Loucy (cell line): ENCODE data around the gene NMT2.
A peak's percentile ranks its signal among the peaks of the same experiment; 100 is the strongest.

Experiments
- H2AFZ ChIP-seq: fragments of 200-600 bp; sonication (generic); 2 replicates; pipeline ENCODE4 v1.6.0; 2016; ENCODE audit warnings: antibody characterized with exemption, mild to moderate bottlenecking, low read length, moderate library complexity
- H3F3A ChIP-seq: fragments of 200-600 bp; 2 replicates; pipeline ENCODE4 v1.6.0; 2016; ENCODE audit warnings: antibody characterized with exemption, low read depth, mild to moderate bottlenecking
- H3K27me3 ChIP-seq: fragments of 200-600 bp; sonication (generic); 2 replicates; pipeline ENCODE4 v1.6.1; 2014; ENCODE audit warnings: low read length, mild to moderate bottlenecking; ENCODE audit not compliant: insufficient read depth, poor library complexity, severe bottlenecking
- H3K36me3 ChIP-seq: fragments of 200-600 bp; sonication (generic); 2 replicates; pipeline ENCODE4 v1.6.1; 2016; ENCODE audit warnings: low read length; ENCODE audit not compliant: insufficient read depth
- H3K4me1 ChIP-seq: fragments of 200-600 bp; sonication (generic); 2 replicates; pipeline ENCODE4 v1.5.1; 2014; ENCODE audit warnings: low read length, mild to moderate bottlenecking; ENCODE audit not compliant: insufficient read depth, poor library complexity, severe bottlenecking
- H3K4me2 ChIP-seq: fragments of 200-600 bp; sonication (generic); 2 replicates; pipeline ENCODE4 v1.6.0; 2014; ENCODE audit warnings: antibody characterized with exemption, low read length, low read depth, mild to moderate bottlenecking; ENCODE audit not compliant: poor library complexity, severe bottlenecking
- H3K4me3 ChIP-seq: fragments of 200-600 bp; sonication (generic); 2 replicates; pipeline ENCODE4 v1.5.1; 2014; ENCODE audit warnings: low read length, mild to moderate bottlenecking, mixed read lengths; ENCODE audit not compliant: poor library complexity, severe bottlenecking
- H3K79me2 ChIP-seq: fragments of 200-600 bp; sonication (generic); 2 replicates; pipeline ENCODE4 v1.6.1; 2014; ENCODE audit warnings: low read length; ENCODE audit not compliant: insufficient read depth
- H3K9ac ChIP-seq: fragments of 200-600 bp; sonication (generic); 2 replicates; pipeline ENCODE4 v1.6.0; 2014; ENCODE audit warnings: mild to moderate bottlenecking, low read depth, low read length, moderate library complexity; ENCODE audit not compliant: poor library complexity, severe bottlenecking
- H3K9me2 ChIP-seq: fragments of 200-600 bp; sonication (generic); replicated peaks from 2 replicates; pipeline ENCODE4 v1.6.1; 2016; ENCODE audit warnings: low read depth, low read length, mixed read lengths
- H3K9me3 ChIP-seq: fragments of 200-600 bp; sonication (generic); 2 replicates; pipeline ENCODE4 v1.6.1; 2014; ENCODE audit warnings: mild to moderate bottlenecking, antibody characterized with exemption, low read length, low read depth; ENCODE audit not compliant: insufficient read depth
- H4K20me1 ChIP-seq: fragments of 200-600 bp; sonication (generic); 2 replicates; pipeline ENCODE4 v1.6.0; 2014; ENCODE audit warnings: antibody characterized with exemption, low read length, mild to moderate bottlenecking; ENCODE audit not compliant: insufficient read depth, poor library complexity, severe bottlenecking
- EZH2phosphoT487 ChIP-seq: fragments of 200-600 bp; IDR thresholded peaks from 2 replicates; pipeline ENCODE4 v1.6.1; 2018; ENCODE audit warnings: antibody characterized with exemption, mild to moderate bottlenecking, moderate library complexity, borderline replicate concordance
- TF ChIP-seq, protein P1 (sequence below): fragments of 200-600 bp; sonication (generic); conservative IDR thresholded peaks from 2 replicates; pipeline ENCODE4 v1.5.1; 2014; ENCODE audit warnings: mild to moderate bottlenecking, antibody characterized with exemption, low read length

Gene NMT2

DNA sequence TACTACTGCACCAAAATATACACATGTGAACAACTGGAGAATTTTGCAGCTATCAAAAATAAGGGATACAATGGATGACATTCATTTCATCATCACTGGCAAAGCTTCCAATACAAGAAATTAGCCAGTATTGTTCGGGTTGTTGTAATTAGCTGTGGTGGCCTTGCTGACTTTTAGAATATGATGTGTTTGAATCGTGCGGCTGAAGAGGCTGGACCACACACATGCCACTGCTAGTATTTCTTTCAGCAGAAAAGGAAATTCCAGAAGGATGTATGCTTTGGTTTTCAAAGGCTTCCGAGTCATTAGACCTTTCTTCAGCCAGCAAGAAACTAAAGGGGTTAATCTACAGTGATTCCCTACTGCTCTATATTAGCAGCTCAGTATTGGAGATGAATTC is 54.7 kb downstream of the NMT2 start:
- Histone ChIP-seq H2AFZ (no peak overlapping the region), H4K20me1 (no peaks in the 10 kb centered on the region), H3K4me3 (no peak overlapping the region), H3K9me3 (peaks cover 5% of the 10 kb centered on the region; the same call in 1 of the 2 replicates), H3K9ac (no peak overlapping the region), H3K79me2 (peaks cover 5% of the 10 kb centered on the region; the same call in 1 of the 2 replicates), H3K27me3 (no peaks in the 10 kb centered on the region), H3F3A (no peaks in the 10 kb centered on the region), H3K4me1 (no peaks in the 10 kb centered on the region), H3K4me2 (no peak overlapping the region), H3K9me2 (no peaks in the 10 kb centered on the region), H3K36me3 (peaks cover 68% of the 10 kb centered on the region; the same call in 1 of the 2 replicates)
- TF ChIP-seq, protein P1, sequence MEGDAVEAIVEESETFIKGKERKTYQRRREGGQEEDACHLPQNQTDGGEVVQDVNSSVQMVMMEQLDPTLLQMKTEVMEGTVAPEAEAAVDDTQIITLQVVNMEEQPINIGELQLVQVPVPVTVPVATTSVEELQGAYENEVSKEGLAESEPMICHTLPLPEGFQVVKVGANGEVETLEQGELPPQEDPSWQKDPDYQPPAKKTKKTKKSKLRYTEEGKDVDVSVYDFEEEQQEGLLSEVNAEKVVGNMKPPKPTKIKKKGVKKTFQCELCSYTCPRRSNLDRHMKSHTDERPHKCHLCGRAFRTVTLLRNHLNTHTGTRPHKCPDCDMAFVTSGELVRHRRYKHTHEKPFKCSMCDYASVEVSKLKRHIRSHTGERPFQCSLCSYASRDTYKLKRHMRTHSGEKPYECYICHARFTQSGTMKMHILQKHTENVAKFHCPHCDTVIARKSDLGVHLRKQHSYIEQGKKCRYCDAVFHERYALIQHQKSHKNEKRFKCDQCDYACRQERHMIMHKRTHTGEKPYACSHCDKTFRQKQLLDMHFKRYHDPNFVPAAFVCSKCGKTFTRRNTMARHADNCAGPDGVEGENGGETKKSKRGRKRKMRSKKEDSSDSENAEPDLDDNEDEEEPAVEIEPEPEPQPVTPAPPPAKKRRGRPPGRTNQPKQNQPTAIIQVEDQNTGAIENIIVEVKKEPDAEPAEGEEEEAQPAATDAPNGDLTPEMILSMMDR: no peak
- no peak for TF ChIP-seq EZH2phosphoT487

DNA sequence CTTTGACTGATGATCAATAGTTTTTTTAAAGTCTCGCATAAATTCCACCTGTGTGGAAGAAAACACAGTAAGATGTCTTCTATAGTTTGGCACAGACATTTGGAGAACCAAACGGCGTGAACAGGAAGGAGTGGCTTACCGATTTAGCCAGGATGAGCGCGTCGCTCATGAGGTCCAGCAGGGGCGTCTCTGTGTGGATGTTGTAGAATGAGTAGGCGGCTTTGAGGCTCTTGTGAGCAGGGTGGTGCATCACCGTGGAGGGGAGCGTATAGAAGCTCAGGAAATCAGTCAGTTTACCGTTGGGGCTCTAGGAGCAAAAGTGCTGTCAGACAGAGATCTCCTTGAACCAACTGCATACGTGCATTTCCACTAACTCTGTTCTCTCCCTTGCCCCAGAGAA is 55.8 kb downstream of the NMT2 start:
- Histone ChIP-seq H3K9me3 (peaks cover 5% of the 10 kb centered on the region; the same call in 1 of the 2 replicates), H3K36me3 (peaks cover 65% of the 10 kb centered on the region; the same call in 1 of the 2 replicates), H3K27me3 (no peaks in the 10 kb centered on the region), H3K79me2 (peaks cover 5% of the 10 kb centered on the region; the same call in 1 of the 2 replicates), H3K4me3 (no peak overlapping the region), H4K20me1 (no peaks in the 10 kb centered on the region), H3K9me2 (no peaks in the 10 kb centered on the region), H3K9ac (no peak overlapping the region), H3K4me1 (no peaks in the 10 kb centered on the region), H3F3A (no peaks in the 10 kb centered on the region), H2AFZ (no peak overlapping the region), H3K4me2 (no peak overlapping the region)
- no peak for TF ChIP-seq EZH2phosphoT487
- TF ChIP-seq, protein P1: no peak

DNA sequence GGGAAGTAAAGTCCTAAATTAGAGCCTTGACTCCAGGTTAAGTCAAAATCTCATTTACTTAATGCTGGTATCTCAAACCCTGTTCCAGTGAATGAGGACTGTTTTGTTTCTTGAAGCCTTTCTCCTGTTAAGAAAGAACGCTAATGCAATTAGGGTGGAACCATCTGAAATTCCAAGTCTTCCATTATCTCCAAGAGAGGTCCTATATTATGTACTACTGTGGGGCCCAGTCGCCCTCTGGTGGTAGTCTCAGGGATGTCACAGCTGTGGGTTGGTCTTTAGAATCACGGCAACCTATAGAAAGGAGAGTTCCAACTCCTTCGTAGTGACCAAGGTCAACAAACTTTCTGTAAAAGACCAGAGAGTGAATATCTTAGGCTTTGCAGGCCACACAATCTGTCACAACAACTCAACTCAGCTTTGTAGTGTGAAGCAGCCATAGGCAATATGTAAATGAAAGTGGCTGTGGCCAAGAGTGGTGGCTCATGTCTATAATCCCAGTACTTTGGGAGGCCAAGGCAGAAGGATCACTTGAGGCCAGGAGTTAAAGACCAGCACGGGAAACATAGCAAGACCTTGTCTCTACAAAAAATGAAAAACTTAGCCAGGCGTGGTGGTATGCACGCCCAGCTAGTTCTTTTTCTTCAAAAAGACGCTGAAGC is 62.0 kb downstream of the NMT2 start:
- Histone ChIP-seq H3K4me2 (no peak overlapping the region), H3K9me3 (no peaks in the 10 kb centered on the region), H3K9me2 (no peaks in the 10 kb centered on the region), H3K27me3 (no peaks in the 10 kb centered on the region), H3K9ac (no peak overlapping the region), H3K79me2 (peaks cover 4% of the 10 kb centered on the region; the same call in 1 of the 2 replicates), H3F3A (no peaks in the 10 kb centered on the region), H2AFZ (no peak overlapping the region), H3K36me3 (peaks cover 56% of the 10 kb centered on the region; the same call in 1 of the 2 replicates), H4K20me1 (no peaks in the 10 kb centered on the region), H3K4me3 (no peak overlapping the region), H3K4me1 (no peaks in the 10 kb centered on the region)
- TF ChIP-seq, protein P1: peak; percentile 99
- no peak for TF ChIP-seq EZH2phosphoT487
